Stimulated activated CD4-positive, alpha-beta T cell treated with anti-CD3 and anti-CD28 coated beads, TNF-alpha, amount 100 ng/mL, for 24 hours (primary cell): Measurements from ENCODE around the gene FCGBP.
"Not testable (repeated sequence)": the region's sequence is repeated elsewhere in the genome, so short reads cannot be mapped to it uniquely, and the experiment has no call there.

Source experiments
- DNase-seq, 3 experiments: peaks; one replicate each; pipeline ENCODE4 v3.0.0-alpha.2; 2020; ENCODE audit warnings: low read depth in 3 of 3

Gene FCGBP

GRCh38 chr19:39917561-39918182 is 16.8 kb downstream of the FCGBP start:
- no peak for DNase-seq

- DNase-seq, result no peak
Measured at GRCh38 chr19:39916851-39917396, 17.5 kb downstream of the FCGBP start.

GRCh38 chr19:39916236-39916635 is 18.2 kb downstream of the FCGBP start:
- no peak for DNase-seq

- DNase-seq, result no peak
Measured at GRCh38 chr19:39915848-39916215, 18.6 kb downstream of the FCGBP start.

GRCh38 chr19:39915101-39915847 is 19.2 kb downstream of the FCGBP start:
- no peak for DNase-seq

GRCh38 chr19:39913682-39914333 is 20.6 kb downstream of the FCGBP start:
- DNase-seq, result no peak

GRCh38 chr19:39908803-39909202 is 25.6 kb downstream of the FCGBP start:
- no peak for DNase-seq

GRCh38 chr19:39906820-39907611 is 27.4 kb downstream of the FCGBP start:
- DNase-seq, result no peak

- DNase-seq, result no peak
Measured at GRCh38 chr19:39906283-39906682, 28.2 kb downstream of the FCGBP start.

- DNase-seq, result not testable (repeated sequence)
Measured at GRCh38 chr19:39903486-39904091, 30.8 kb downstream of the FCGBP start.

GRCh38 chr19:39902326-39902725 is 32.1 kb downstream of the FCGBP start:
- DNase-seq, result not testable (repeated sequence)

GRCh38 chr19:39901681-39902080 is 32.8 kb downstream of the FCGBP start:
- DNase-seq, result not testable (repeated sequence)

- DNase-seq, result not testable (repeated sequence)
Measured at GRCh38 chr19:39898858-39899257, 35.6 kb downstream of the FCGBP start.

GRCh38 chr19:39897511-39898245 is 36.8 kb downstream of the FCGBP start:
- peak in 2 of 3 experiments; percentile 50 to 53 for DNase-seq

- not testable (repeated sequence) for DNase-seq
Measured at GRCh38 chr19:39895096-39895495, 39.3 kb downstream of the FCGBP start.

GRCh38 chr19:39894236-39894606 is 40.2 kb downstream of the FCGBP start:
- DNase-seq, result not testable (repeated sequence)

GRCh38 chr19:39893366-39894235 is 40.8 kb downstream of the FCGBP start:
- DNase-seq, result not testable (repeated sequence)

GRCh38 chr19:39892506-39892902 is 41.9 kb downstream of the FCGBP start:
- DNase-seq, result not testable (repeated sequence)

GRCh38 chr19:39891660-39892505 is 42.6 kb downstream of the FCGBP start:
- peak in 1 of 3 experiments; percentile 4 for DNase-seq
